Measurements from ENCODE around the gene ELP4. TPM values are rescaled to one million over a fixed set of nuclear protein-coding genes. Genes with fewer than 3 reads are reported as not detected.

The ELP4 gene
- total RNA-seq, 1 experiment from 2014 or later, result 32.4 TPM

GRCh38 chr11:31809857-31810778, 300.6 kb downstream of the ELP4 start:
- DNase-seq (ENCODE audit: low spot score), result peak; percentile 18

GRCh38 chr11:31810779-31811647, 301.4 kb downstream of the ELP4 start, which contains the start of gene PAX6:
Gene PAX6, minus strand, starts transcription at chr11:31811322. Its CDS starts 4,911 bp downstream, at chr11:31806411.
- DNase-seq (ENCODE audit: low spot score), result no peak

- no peak for DNase-seq (ENCODE audit: low spot score)
These were observed 303.1 kb downstream of the ELP4 start for GRCh38 chr11:31812383-31813381.

GRCh38 chr11:31813391-31814175, 304.0 kb downstream of the ELP4 start:
- no peak for DNase-seq (ENCODE audit: low spot score)

- DNase-seq (ENCODE audit: low spot score), result no peak
These were observed 304.8 kb downstream of the ELP4 start for GRCh38 chr11:31814176-31814868.

GRCh38 chr11:31815711-31816467, 306.3 kb downstream of the ELP4 start:
- DNase-seq (ENCODE audit: low spot score), result no peak

- DNase-seq (ENCODE audit: low spot score), result no peak
These were observed 307.0 kb downstream of the ELP4 start for GRCh38 chr11:31816468-31817053.

- DNase-seq (ENCODE audit: low spot score), result peak; percentile 5
These were observed 307.6 kb downstream of the ELP4 start for GRCh38 chr11:31817054-31817620.

GRCh38 chr11:31817621-31818424, 308.3 kb downstream of the ELP4 start:
- no peak for DNase-seq (ENCODE audit: low spot score)

- DNase-seq (ENCODE audit: low spot score), result no peak
These were observed 308.8 kb downstream of the ELP4 start for GRCh38 chr11:31818425-31818755.

- no peak for DNase-seq (ENCODE audit: low spot score)
These were observed 309.3 kb downstream of the ELP4 start for GRCh38 chr11:31818874-31819331.

GRCh38 chr11:31819621-31820437, 310.3 kb downstream of the ELP4 start:
- no peak for DNase-seq (ENCODE audit: low spot score)

- DNase-seq (ENCODE audit: low spot score), result no peak
These were observed 310.9 kb downstream of the ELP4 start for GRCh38 chr11:31820438-31820818.

GRCh38 chr11:31821235-31821764, 311.7 kb downstream of the ELP4 start:
- no peak for DNase-seq (ENCODE audit: low spot score)

GRCh38 chr11:31821766-31822165, 312.2 kb downstream of the ELP4 start:
- no peak for DNase-seq (ENCODE audit: low spot score)
